Stimulated activated CD4-positive, alpha-beta T cell treated with anti-CD3 and anti-CD28 coated beads, Interleukin-2, amount 100 ng/mL, for 48 hours (primary cell): ENCODE results near the gene CXCL11.
"Not testable (repeated sequence)": the region's sequence is repeated elsewhere in the genome, so short reads cannot be mapped to it uniquely, and the experiment has no call there.

Experiments used
- DNase-seq, 2 donors: peaks; one replicate each; pipeline ENCODE4 v3.0.0-alpha.2; 2020

Gene CXCL11

GRCh38 chr4:76035799-76036380 lies at the start of gene CXCL11:
CXCL11 (minus strand) TSS chr4:76036070; CDS start chr4:76035987, 83 bp downstream.
- DNase-seq: no peak

GRCh38 chr4:76084542-76084941 lies 48.7 kb upstream of the CXCL11 start:
- DNase-seq: no peak

- no peak for DNase-seq
Observed at GRCh38 chr4:76083386-76083988, 47.6 kb upstream of the CXCL11 start.

- no peak for DNase-seq
Observed at GRCh38 chr4:76078033-76078613, 42.3 kb upstream of the CXCL11 start.

- no peak for DNase-seq
Observed at GRCh38 chr4:76074993-76075600, 39.2 kb upstream of the CXCL11 start.

GRCh38 chr4:76074468-76074867 lies 38.6 kb upstream of the CXCL11 start, which contains the start of gene ART3:
ART3 (plus strand) TSS chr4:76074709; CDS start chr4:76075890, 1,181 bp downstream.
- DNase-seq: no peak

- DNase-seq: no peak
Observed at GRCh38 chr4:76072760-76073159, 36.9 kb upstream of the CXCL11 start.

- peak; percentile 67 to 79 for DNase-seq
Observed at GRCh38 chr4:76067652-76068286, 31.9 kb upstream of the CXCL11 start.

- no peak for DNase-seq
Observed at GRCh38 chr4:76066546-76066945, 30.7 kb upstream of the CXCL11 start.

GRCh38 chr4:76061982-76062381 lies 26.1 kb upstream of the CXCL11 start:
- DNase-seq: no peak

- no peak for DNase-seq
Observed at GRCh38 chr4:76061421-76061820, 25.6 kb upstream of the CXCL11 start.

- DNase-seq: no peak
Observed at GRCh38 chr4:76060506-76060905, 24.6 kb upstream of the CXCL11 start.

GRCh38 chr4:76059750-76060149 lies 23.9 kb upstream of the CXCL11 start:
- no peak for DNase-seq

- no peak for DNase-seq
Observed at GRCh38 chr4:76058888-76059426, 23.1 kb upstream of the CXCL11 start.

GRCh38 chr4:76058302-76058701 lies 22.4 kb upstream of the CXCL11 start:
- no peak for DNase-seq

- no peak for DNase-seq
Observed at GRCh38 chr4:76055421-76055820, 19.6 kb upstream of the CXCL11 start.

- DNase-seq: peak in 1 of 2 donors; percentile 7
Observed at GRCh38 chr4:76055016-76055415, 19.1 kb upstream of the CXCL11 start.

- DNase-seq: no peak
Observed at GRCh38 chr4:76053730-76054129, 17.9 kb upstream of the CXCL11 start.

- not testable (repeated sequence) for DNase-seq
Observed at GRCh38 chr4:76050560-76051050, 14.7 kb upstream of the CXCL11 start.

- DNase-seq: not testable (repeated sequence)
Observed at GRCh38 chr4:76049860-76050416, 14.1 kb upstream of the CXCL11 start.

- DNase-seq: not testable (repeated sequence)
Observed at GRCh38 chr4:76044686-76045085, 8.8 kb upstream of the CXCL11 start.

- not testable (repeated sequence) for DNase-seq
Observed at GRCh38 chr4:76043306-76043705, 7.4 kb upstream of the CXCL11 start.
